Kidney (tissue), 14 donors: Measurements from ENCODE around the gene HOXA7. TPM values are rescaled to one million over a fixed set of nuclear protein-coding genes. Genes with fewer than 3 reads are reported as not detected.

ENCODE experiments used
- DNase-seq, 5 donors: peaks; one replicate each; pipeline ENCODE4 v3.0.0-alpha.2; 2013 to 2020
- FAIRE-seq: peaks from 2 replicates; lab custom pipeline; 2012; peaks lifted over from hg19 to GRCh38; lab: Jason Lieb, UNC
- H3K27ac ChIP-seq, 2 donors: one replicate each; pipeline ENCODE4 v1.7.0; 2013; ENCODE audit warnings: low read depth in 2 of 2, low read length in 2 of 2, inconsistent platforms in 1 of 2
- H3K27me3 ChIP-seq: one replicate; pipeline ENCODE4 v1.7.1; 2013; ENCODE audit warnings: low read length, inconsistent platforms; ENCODE audit not compliant: control insufficient read depth, insufficient read depth
- H3K36me3 ChIP-seq, 3 donors: one replicate each; pipeline versions ENCODE4 v1.7.0 to v1.7.1; 2013; ENCODE audit warnings: low read length in 3 of 3, control low read depth in 1 of 3, inconsistent platforms in 1 of 3; ENCODE audit not compliant: insufficient read depth in 3 of 3, control insufficient read depth in 2 of 3
- H3K4me1 ChIP-seq, 3 donors: one replicate each; pipeline versions ENCODE4 v1.7.0 to v1.7.1; 2013; ENCODE audit warnings: low read length in 3 of 3, inconsistent platforms in 1 of 3, low read depth in 1 of 3; ENCODE audit not compliant: control insufficient read depth in 2 of 3, insufficient read depth in 2 of 3
- H3K4me3 ChIP-seq, 3 donors: one replicate each; pipeline versions ENCODE4 v1.7.0 to v1.8.1; 2013; ENCODE audit warnings: low read length in 3 of 3, control low read depth in 1 of 3, inconsistent platforms in 1 of 3
- H3K9ac ChIP-seq, 3 donors: one replicate each; pipeline versions ENCODE4 v1.7.0 to v1.7.1; 2013; ENCODE audit warnings: low read length in 3 of 3, control low read depth in 1 of 3, inconsistent platforms in 1 of 3
- H3K9me3 ChIP-seq, 3 donors: one replicate each; pipeline versions ENCODE4 v1.7.0 to v1.7.1; 2013; ENCODE audit warnings: low read length in 3 of 3, control low read depth in 1 of 3, inconsistent platforms in 1 of 3; ENCODE audit not compliant: control insufficient read depth in 2 of 3, insufficient read depth in 1 of 3
- CTCF ChIP-seq: IDR thresholded peaks from 3 replicates; pipeline ENCODE4 v1.5.1; 2012; ENCODE audit warnings: mild to moderate bottlenecking, moderate library complexity, borderline replicate concordance; ENCODE audit not compliant: insufficient read depth; ENCODE audit errors: extremely low read depth
- intact Hi-C: fragments of 100-400 bp; cut with DNase I; formaldehyde crosslinking; loops from one replicate; pipeline ENCODE4 v1.11.1; 2022
- polyA plus RNA-seq: library from polyadenylated mRNA; stranded (reverse); fragments of 350-450 nt; fragmentation: Illumina TruSeq; extraction: RNeasy Lipid Tissue Mini Kit (QIAGEN cat#74804); gene quantifications from one replicate; pipeline ENCODE4 v1.2.3, GENCODE V29; 2014; ENCODE audit warnings: low read depth, low replicate concordance; ENCODE audit not compliant: insufficient read depth
- total RNA-seq: library from RNA; stranded (reverse); fragmentation: NEBNext Ultra II Directional; extraction: Animal tissue kit (Norgen Biotek cat#: 25700); gene quantifications from one replicate; pipeline ENCODE4 v1.2.1, GENCODE V29; 2021
- donor health status: control.
- donor health status: control.
- donor health status: control.
- donor health status: control.
- donor health status: control.
- donor health status: DM: yes; HTN: yes; CAD: no.
- donor health status: Normal renal cell carcinoma (clear cell type).

The HOXA7 gene
- total and polyA plus RNA-seq, 2 donors from 2014 or later: 23.8 to 31.3 TPM

DNA sequence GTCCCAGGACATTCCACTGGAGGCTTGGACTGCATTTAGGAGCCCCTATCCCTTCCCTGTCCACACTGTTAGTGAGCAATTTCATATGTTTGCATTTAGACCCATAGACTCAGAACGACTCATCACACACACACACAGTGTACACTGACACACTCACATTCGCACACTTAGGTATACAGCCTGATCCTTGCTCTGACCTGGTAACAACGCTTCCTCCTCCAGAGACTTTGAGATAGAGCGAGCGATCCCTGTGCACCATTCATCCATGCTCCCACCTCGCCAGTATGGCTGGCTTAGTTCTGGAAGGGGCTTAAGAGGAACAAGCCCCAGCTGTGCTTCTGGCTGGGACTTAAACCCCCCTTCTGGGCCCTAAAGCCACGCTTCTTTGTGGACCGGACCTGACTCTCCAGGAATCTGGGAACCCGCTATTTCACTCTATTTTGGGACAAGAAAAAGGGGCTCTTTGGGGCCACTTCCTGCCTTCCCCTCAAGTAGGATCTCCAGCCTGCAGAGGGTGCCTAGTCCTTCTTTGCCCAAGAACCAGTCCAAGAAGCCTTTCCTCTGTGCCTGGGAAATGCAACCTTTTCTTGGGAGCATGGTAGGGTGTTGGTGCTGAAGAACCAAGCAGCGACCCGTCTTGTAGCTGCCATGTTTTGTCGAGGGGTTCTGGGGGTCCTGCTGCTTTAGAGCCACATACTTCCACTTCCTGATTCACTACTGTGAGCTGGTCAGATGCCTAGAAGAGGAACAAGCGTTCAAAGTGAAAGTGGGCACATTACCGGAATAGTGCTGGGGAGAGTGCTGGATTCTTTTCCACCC is 44.5 kb upstream of the HOXA7 start:
- no peak for TF ChIP-seq CTCF
- no peak for FAIRE-seq
- no peak overlapping the region for H3K27ac ChIP-seq
- no peak overlapping the region for H3K9ac ChIP-seq
- peak in 3 of 5 donors; percentile 15 to 47 (median 38) for DNase-seq
- intact Hi-C loops: loop anchor here (10.0 kb wide), 1 partner anchor 374 kb away; no protein-coding TSS in a partner anchor
- H3K4me1 ChIP-seq: peaks cover 0 to 7% (median 5%) of the 10 kb centered on the region in 3 donors
- no peaks in the 10 kb centered on the region for H3K36me3 ChIP-seq
- H3K4me3 ChIP-seq: no peak overlapping the region
- H3K9me3 ChIP-seq: peaks cover 0 to 4% (median 0%) of the 10 kb centered on the region in 3 donors
- peaks cover 88% of the 10 kb centered on the region for H3K27me3 ChIP-seq

DNA sequence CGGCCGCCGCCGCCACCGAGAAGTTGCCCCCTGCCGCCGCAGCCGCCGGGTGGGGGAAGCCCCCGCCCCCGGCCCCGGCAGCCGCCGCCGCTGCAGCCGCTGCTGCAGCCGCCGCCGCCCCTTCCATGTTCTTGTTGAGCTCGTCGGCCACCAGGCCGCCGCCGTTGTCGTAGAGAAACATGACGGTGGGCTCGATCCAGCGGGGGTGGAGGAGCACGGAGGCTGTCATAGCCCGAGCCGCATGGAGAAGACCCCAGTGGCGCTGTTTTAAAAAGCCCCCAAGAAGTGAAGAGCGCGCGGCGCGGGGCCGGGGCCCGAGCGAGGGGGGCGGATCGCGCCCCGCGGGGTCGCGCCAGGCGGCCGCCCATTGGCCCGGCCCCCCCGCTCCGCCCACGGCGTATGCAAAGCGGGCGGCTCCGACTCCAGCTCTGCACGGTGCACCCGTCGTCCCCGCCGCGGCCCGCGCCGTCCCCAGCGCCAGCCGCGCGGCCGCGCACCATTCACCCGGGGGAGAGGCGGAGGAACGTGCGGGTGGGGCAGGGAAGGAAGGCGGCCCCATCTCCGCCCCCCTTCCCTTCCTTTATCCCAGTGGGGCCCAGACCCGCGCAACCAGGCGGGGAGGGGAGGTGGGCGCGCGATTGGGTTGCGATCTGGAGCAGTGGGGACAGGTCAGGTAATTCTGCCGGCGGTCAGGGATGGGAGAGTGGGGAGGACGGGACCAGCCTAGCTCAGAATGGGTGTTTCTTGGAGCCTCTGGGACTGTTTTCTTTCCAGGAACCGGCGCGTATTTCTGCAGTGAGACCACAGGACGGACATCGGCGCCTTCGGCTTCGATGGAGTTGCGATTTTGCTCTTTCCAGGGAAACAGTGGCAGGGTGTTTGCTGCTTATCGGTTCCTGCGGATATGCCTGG is 43.6 kb upstream of the HOXA7 start, which contains the start of gene HOXA13:
Gene HOXA13, minus strand, starts transcription at position 243 of the 912 bp plus-strand sequence. Its CDS starts 14 bp downstream, at position 229.
- Histone ChIP-seq H3K27me3 (peaks cover 88% of the 10 kb centered on the region), H3K9me3 (no peaks in the 10 kb centered on the region), H3K9ac (no peak within 1 kb of the TSS), H3K36me3 (no peaks in the 10 kb centered on the region), H3K27ac (no peak within 1 kb of the TSS), H3K4me3 (peak within 1 kb of the TSS in 2 of 3 donors; percentile 10 to 15), H3K4me1 (peaks cover 0 to 7% (median 5%) of the 10 kb centered on the region in 3 donors)
- intact Hi-C loops: loop anchor here (10.0 kb wide), 1 partner anchor 375 kb away; no protein-coding TSS in a partner anchor
- no peak for FAIRE-seq
- TF ChIP-seq CTCF: no peak
- peak; percentile 51 to 75 (median 64) for DNase-seq

DNA sequence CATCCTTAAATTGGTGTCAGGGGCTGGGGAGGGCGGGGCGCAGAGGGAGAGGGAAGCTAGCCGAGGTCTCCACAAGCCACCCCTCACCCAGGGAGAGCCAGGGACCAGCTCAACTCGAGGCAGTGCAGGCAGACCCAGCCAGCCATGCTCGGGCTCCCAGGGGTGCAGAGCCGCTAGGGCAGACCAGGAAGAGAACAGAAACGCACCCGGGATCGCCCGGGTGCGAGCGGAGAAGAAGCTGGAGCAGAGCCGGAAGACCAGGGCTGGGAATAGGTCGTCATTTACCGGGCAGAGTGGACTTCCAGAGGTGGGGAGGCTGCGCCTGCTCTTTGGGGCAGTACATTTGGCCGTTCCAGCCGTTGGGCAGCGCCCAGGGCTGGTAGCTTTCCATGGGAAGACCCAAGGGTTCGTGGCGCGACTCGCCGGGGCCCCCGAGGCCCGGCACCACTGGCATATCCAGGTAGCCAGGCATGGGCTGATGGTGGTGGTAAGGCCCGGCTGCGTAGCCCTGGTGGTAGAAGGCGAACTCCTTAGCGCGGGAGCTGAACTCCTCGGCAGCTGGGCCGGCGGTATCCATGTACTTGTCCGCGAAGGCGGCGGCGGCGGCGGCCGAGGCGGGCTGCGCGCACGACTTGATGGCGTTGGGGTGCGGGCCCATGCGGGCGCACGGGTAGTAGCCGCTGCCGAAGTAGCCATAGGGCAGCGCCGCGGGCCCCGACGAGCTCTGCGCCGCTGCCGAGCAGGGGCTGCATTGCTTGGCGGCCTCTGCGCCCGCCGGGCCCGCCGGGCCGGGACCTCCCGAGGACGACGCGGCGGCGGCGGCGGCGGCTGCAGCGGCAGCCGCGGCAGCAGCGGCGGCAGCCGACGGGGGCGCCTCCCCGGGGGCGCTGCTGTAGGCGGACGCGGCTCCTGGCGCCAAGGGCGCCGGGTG is 42.7 kb upstream of the HOXA7 start:
- Histone ChIP-seq H3K4me1 (peaks cover 0 to 5% (median 5%) of the 10 kb centered on the region in 3 donors), H3K4me3 (peak overlapping the region in 1 of 3 donors; percentile 10), H3K9ac (no peak overlapping the region), H3K9me3 (no peaks in the 10 kb centered on the region), H3K27me3 (peaks cover 88% of the 10 kb centered on the region), H3K27ac (no peak overlapping the region), H3K36me3 (no peaks in the 10 kb centered on the region)
- FAIRE-seq (no peak), DNase-seq (peak; percentile 47 to 78 (median 59))
- intact Hi-C loops: no loop called here
- TF ChIP-seq CTCF: no peak
